Adipose tissue (tissue), 3 donors: ENCODE results near the gene POLR2F. TPM values are rescaled to one million over a fixed set of nuclear protein-coding genes. Genes with fewer than 3 reads are reported as not detected.

ENCODE experiments used
- H3K27ac ChIP-seq: one replicate; pipeline ENCODE4 v1.5.1; 2013; ENCODE audit warnings: low read depth, low read length
- WGBS, 3 donors: extraction: QIAGEN DNeasy Blood & Tissue Kit; methylation state at CpG; one replicate each; pipeline ENCODE4 v1.1.7; 2013; 5-methylcytosine and 5-hydroxymethylcytosine counted together
- polyA plus RNA-seq, 3 donors: library from polyadenylated mRNA; stranded (reverse); fragments of 200-250 nt; gene quantifications; one replicate each; pipeline ENCODE4 v1.2.3, GENCODE V29; 2013
- donor health status: healthy with polysubstance abuse.
- donor health status: Bipolar disorder and iron deficiency.
- donor health status: healthy.

Gene POLR2F
- polyA plus RNA-seq, 3 donors = 58.9 to 144 (median 134) TPM

DNA sequence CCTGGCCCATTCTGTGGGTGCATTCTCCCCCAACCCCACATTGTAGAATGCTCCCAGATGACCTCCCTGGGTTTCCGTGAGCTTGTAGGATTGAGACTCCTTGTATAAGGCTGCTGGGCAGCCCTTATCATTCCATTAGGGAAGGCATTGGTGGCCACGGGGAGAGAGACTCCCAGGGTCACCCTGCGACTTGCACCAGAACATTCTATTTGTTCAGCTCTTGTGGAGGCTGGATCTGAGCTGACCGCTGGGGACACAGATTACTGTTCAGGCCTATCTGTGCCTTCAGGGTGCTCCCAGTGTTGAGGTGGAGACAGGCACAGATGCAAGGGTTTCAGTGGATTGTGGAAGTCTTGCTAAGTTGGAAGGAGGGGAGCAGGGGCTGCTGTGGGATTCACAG is 29.6 kb upstream of the POLR2F start:
- H3K27ac ChIP-seq = no peak overlapping the region
- WGBS, 3 donors = 38 to 93% (median 89%) methylated on average over 4 of the region's 4 CpGs

DNA sequence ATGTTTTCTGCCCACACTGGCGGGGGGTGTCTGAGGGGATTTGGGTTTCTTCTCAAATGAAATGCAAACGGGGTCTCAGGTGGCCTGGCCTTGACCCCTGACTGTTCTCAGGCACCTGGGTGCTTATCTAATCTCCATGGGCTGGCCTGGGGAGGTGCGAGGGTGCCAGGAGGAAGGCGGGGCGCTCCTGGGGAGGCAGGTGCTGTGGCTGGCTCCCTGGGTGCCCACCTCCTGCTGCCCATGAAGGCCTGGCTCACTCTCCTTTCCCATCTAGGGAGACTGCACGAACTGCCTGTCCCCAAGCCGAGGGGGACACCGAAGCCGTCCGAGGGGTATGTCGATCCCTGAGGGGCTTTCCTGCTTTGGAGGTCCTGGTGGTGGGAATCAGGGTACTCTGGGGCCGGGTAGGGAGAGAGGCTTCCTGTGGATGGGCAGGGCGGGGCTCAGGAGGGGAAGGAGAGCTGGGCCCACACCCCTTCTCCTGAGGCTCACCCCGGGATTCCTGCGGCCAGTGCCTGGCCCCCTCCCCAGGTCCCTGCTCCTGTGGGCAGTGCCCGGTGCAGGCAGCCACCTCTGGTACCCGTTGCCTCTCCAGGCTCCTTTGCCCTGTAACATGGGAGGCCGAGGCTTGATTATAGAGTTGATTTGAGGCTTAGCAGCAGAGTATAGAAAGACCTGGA is 29.0 kb upstream of the POLR2F start:
- H3K27ac ChIP-seq = no peak overlapping the region
- WGBS, 3 donors = 65 to 90% (median 78%) methylated on average over 18 of the region's 18 CpGs

DNA sequence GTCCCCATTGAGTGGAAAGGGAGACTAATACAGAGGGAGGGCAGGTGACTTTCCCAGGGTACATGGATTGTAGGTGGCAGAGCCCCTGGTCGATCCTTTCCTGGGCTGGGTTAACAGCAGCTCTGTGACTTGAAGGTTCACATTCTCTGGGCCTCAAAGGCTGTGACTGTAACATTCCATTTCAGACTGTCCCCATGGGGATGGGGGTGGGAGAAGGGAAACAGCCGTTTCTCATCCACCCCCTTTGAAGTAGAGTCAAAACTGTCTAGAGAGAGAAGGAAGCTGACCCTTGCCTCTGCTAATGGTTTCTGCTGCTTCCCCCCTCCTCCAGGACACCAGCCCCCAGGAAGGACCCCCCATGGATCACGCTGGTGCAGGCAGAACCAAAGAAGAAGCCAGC is 28.2 kb upstream of the POLR2F start:
- WGBS, 3 donors = 46 to 64% (median 56%) methylated on average over 3 of the region's 3 CpGs

DNA sequence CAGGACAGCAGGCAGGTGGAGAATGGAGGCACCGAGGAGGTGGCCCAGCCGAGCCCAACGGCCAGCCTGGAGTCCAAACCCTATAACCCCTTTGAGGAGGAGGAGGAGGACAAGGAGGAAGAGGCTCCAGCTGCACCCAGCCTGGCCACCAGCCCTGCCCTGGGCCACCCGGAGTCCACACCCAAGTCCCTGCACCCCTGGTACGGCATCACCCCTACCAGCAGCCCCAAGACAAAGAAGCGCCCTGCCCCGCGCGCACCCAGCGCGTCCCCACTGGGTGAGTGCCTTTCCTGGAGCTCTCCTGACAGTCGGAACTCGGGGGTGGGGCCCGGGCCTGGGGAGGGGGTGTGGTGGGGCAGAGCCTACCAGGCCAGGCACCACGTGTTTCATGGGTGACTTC is 27.7 kb upstream of the POLR2F start:
- no peak overlapping the region for H3K27ac ChIP-seq
- WGBS, 3 donors = 85 to 95% (median 91%) methylated on average over 15 of the region's 15 CpGs

More for the DNA sequence above, 28.2 kb upstream of the POLR2F start:
- no peak overlapping the region for H3K27ac ChIP-seq

DNA sequence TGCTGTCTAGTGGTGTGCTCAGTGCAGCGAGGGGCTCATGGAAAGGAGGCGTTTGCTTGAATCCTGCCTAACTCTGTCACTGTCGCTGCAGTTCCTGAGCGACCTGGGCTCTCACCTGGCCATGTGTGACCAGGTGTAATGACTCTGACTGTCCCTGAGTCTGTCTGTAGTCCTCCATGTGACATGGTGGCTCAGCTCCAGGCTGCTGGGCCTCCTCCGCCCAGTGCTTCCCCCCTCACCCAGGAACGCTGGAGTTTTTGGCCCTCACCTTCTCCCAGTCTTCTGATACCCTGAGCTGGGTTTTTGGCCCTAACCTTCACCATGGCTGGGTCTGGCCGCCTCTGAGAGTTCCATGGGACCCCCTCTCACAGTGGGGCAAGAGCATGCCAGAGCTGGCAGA is 27.1 kb upstream of the POLR2F start:
- no peak overlapping the region for H3K27ac ChIP-seq
- 60 to 91% (median 90%) methylated on average over 7 of the region's 7 CpGs for WGBS, 3 donors

DNA sequence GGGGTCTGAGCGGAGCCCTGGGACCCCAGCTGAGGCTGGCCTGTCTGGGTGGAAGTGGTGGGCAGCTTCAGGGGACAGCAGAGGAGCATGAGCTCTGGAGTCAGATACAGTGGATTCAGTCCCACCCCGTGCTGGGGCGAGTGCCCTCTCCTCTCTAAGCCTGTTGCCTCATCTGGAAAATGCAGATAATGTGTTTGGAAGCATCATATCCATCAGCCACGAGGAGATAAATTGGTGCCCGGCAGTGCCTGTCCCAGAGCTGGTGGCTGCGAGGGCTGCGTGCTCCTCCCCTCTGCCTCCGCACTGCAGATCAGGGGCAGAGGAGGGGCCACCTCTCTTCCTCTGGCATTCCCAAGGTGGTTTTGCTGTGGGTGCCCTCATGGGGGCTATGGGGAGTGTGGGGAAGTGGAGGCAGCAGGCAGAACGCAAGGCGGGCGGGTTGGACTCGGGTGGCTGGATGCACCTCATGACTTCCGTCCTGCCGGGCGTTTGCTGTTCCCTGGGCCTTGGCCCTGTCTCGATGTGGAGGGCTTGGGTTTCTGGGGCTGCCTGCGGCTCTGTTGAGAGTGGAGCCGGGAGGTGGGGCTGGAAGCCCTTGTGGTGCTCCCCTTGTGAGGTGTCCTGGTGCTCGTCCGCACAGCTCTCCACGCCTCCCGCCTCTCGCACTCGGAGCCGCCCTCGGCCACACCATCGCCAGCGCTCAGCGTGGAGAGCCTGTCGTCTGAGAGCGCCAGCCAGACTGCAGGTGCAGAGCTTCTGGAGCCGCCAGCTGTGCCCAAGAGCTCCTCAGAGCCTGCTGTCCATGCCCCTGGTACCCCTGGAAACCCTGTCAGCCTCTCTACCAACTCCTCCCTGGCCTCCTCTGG is 26.5 kb upstream of the POLR2F start:
- no peak overlapping the region for H3K27ac ChIP-seq
- WGBS, 3 donors = 90 to 92% (median 92%) methylated on average over 29 to 32 of the region's 32 CpGs

DNA sequence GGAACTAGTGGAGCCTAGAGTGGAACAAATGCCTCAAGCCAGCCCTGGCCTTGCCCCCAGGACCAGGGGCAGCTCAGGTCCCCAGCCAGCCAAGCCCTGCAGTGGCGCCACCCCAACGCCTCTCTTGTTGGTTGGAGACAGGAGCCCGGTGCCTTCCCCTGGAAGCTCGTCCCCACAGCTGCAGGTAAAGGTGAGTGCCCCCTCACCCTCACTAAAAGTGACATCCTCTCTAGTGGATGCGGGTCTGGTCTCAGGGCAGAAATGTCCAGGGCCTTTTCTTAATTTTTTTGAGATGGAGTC is 25.9 kb upstream of the POLR2F start:
- WGBS, 3 donors = 93 to 95% (median 94%) methylated on average over 5 of the region's 5 CpGs
- no peak overlapping the region for H3K27ac ChIP-seq

DNA sequence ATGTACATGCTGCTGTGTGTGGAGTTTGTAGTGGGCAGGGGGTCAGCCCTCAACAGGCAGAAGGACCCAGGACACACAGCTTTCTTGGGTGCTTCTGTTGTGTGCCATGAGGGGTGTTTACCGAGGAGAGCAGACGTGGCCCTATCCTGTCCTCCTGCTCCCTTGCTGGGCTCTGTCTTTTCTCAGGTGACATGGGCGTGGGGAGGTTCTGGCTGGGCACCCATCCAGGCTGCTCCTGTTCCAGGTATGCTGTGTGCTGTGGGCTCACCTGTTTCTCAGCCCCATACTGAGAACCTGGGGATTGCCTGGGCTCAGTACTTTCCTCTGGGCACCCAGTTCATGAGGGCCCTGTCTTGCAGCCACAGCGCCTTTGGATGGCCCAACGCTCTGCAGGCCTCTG is 24.1 kb upstream of the POLR2F start:
- H3K27ac ChIP-seq = no peak overlapping the region
- WGBS, 3 donors = 56 to 95% (median 93%) methylated on average over 5 of the region's 5 CpGs

DNA sequence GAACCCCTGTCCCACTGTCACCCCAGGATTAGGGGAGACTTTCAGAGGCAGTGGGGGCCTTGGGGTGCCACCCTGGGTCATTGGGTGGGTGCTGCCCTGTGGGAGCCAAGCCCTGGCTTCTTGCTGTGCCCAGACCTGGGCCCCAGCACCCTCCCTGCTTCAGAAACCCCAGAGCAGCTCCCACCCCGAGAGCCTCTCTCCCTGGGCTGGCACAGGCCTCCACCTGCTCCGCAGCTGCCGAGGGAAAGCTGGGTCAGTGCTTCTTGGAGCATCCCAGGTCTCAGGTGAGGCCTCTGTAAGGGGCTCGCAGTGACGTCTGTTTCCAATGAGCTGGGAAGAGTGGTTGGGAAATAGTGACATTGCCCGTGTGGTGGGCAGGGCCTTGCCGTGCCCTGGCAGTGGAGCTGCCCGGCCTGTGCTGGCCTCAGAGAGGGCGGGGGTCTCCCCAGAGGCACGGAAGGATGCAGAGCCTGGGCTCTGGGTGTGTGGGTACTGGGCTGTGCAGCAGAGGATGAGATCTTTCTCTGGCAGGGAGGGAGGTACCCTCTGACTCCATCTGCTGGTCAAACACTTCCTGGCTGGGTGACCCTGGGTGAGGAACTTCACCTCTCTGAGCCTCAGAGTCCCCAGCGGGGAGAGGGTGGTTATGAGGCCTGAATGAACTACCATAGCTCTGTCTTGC is 23.1 kb upstream of the POLR2F start:
- 44 to 74% (median 64%) methylated on average over 11 of the region's 11 CpGs for WGBS, 3 donors
- no peak overlapping the region for H3K27ac ChIP-seq

DNA sequence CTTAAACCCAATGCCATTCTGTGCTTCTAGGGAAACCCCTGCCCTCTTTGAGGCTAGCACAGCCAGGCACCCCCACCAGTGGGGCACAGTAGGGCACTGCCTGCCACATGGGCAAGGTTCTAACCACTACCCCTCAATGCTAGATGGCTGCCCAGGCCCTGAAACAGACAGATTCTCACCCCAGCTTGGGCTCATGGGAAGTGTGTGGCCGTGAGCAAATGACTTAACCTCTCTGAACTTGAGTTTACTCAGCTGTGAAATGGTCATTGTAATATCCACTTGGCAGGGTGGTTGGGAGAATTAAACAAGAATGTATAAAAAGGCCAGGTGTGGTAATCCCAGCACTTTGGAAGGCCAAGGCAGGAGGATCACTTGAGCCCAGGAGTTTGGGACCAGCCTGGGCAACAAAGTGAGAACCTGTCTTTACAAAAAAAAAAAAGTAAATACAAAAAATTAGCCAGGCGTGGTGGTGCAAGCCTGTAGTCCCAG is 22.5 kb upstream of the POLR2F start:
- H3K27ac ChIP-seq = no peak overlapping the region
- 54 to 85% (median 73%) methylated on average over 2 of the region's 2 CpGs for WGBS, 3 donors

DNA sequence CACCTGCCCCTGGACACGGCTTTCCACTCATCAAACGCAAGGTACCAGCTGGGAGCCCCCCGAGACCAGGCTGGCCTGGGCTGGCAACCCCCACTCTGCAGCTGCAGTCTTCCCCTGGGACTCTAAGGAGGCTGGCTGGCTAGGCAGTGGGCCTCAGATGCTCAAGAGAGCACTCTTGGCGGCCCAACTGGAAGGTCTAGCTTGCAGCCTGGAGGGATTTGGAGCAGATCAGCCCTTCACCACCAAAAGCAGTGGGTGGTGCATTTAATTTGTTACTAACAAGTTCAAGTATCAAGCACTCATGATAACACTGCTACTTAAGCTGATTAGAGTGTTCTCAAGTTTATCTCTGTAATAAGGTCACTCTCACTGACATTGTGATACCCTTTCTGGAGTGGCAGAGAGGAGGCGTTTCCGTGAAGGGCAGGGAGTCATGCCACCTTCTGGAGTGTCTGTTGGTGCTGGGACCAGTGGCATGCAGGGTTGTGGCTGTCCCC is 21.6 kb upstream of the POLR2F start:
- 50 to 93% (median 92%) methylated on average over 6 of the region's 6 CpGs for WGBS, 3 donors
- no peak overlapping the region for H3K27ac ChIP-seq

DNA sequence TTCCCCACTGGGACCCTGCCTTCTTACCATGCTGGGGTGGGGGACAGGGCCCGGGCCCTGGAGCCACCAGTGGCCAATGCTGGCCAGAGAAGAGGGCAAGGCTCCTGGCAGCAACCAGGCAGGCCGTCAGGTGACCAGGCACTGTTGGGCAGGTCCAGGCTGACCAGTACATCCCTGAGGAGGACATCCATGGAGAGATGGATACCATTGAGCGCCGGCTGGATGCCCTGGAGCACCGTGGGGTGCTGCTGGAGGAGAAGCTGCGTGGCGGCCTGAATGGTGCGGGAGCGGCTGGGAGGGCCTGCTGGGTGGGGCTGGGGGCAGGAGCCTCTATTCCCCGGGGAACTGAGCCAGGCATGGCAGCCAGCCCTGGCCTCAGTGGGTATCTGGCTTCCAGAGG is 21.1 kb upstream of the POLR2F start:
- no peak overlapping the region for H3K27ac ChIP-seq
- WGBS, 3 donors = 82 to 91% (median 85%) methylated on average over 10 of the region's 10 CpGs

DNA sequence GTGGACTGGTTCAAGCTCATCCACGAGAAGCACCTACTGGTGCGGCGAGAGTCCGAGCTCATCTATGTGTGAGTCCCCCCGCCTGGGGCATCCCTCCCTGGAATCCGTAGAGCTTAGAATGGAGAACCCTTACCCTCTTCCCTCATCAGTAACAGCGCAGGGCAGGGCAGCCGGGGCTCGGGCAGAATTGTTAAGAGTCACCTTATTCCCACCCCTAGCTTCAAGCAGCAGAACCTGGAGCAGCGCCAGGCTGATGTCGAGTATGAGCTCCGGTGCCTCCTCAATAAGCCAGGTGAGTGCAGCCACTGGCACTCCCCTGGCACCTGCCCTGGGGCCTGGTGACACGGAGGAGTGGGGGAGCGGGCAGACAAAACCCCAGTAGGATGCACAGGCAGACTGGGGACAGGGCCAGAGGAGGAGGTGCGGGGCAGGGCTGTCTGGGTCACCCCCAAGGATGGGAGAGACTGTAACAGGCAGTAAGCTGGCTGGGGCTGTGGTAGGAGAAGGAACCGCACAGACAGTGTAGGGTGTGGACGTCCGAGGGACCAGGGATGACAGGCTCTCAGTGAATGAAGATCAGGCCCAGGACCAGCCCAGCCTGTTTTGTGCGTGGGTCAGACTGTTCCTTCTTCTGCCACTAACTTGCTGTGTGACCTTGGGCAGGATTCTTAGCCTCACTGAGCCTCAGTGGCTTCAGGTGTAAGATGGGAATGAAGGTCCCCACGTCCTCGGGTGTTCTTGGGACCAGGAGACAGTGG is 20.5 kb upstream of the POLR2F start:
- WGBS, 3 donors = 71 to 82% (median 79%) methylated on average over 20 to 21 of the region's 21 CpGs
- H3K27ac ChIP-seq = no peak overlapping the region

DNA sequence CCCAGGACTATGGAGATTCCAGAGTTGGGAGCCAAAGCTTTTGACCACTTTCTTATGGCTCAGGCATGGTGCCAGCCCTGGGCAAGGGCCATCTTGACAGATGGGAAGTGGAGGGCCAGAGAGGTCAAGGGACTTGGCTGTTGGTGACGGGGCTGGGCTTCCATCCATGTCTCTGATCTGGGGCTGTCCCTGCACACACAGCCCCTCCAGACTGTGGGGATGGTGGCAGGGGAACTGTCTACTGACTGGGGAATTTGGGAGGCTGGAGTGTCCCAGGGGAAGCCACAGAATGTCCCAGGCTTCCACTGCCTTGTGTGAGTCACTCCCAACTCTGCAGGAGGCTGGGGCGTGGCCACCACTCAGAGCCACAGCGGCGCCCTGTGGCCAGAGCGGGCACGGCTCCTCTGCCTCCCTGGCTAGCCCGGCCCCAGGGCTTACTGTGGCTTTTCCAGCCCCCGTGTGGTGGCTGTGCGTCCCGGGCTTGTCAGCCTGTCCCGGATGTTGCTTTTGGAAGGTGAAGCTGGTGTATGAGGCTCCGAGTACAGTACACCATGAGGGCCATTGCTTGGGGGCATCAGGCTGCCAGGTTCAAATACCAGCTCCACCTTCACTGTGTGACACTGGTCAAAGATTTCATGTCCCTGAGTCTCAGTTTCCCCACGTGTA is 19.7 kb upstream of the POLR2F start:
- WGBS, 3 donors = 7 to 10% (median 8%) methylated on average over 13 of the region's 13 CpGs
- no peak overlapping the region for H3K27ac ChIP-seq

DNA sequence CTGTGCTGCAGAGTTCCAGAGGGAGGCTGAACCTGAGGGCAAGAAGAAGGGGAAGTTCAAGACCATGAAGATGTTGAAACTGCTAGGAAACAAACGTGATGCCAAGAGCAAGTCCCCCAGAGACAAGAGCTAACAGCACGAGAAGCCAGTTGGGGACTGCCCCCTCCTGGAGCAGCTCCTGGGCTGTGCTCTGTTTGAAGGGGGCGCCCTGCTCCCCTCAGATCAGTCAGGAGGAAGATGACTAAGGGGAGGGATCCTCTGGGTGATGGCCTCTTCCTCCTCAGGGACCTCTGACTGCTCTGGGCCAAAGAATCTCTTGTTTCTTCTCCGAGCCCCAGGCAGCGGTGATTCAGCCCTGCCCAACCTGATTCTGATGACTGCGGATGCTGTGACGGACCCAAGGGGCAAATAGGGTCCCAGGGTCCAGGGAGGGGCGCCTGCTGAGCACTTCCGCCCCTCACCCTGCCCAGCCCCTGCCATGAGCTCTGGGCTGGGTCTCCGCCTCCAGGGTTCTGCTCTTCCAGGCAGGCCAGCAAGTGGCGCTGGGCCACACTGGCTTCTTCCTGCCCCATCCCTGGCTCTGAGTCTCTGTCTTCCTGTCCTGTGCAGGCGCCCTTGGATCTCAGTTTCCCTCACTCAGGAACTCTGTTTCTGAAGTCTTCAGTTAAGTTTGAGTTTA is 12.7 kb upstream of the POLR2F start:
- no peak overlapping the region for H3K27ac ChIP-seq
- 53 to 77% (median 63%) methylated on average over 12 of the region's 12 CpGs for WGBS, 3 donors

DNA sequence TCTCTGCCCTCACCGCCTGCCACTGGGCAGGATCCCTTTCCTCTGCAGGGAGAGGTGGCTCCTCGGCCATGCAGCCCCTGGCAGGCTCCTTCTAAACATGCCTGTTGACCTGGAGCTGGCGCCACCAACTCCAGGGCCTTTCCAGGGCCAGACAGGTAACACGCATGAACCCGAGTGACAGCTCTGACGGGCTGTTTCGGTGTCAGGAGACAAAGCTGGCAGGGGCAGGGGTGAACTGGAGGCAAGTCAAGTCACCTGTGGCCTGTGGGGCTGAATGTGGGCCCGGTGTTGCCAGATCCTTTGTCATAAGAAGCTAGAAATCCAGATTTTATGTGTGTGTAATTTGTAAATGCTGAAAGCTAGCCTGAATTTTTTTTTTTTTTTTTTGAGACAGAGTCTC is 11.4 kb upstream of the POLR2F start:
- H3K27ac ChIP-seq = no peak overlapping the region
- WGBS, 3 donors = 94 to 97% (median 95%) methylated on average over 8 of the region's 8 CpGs

DNA sequence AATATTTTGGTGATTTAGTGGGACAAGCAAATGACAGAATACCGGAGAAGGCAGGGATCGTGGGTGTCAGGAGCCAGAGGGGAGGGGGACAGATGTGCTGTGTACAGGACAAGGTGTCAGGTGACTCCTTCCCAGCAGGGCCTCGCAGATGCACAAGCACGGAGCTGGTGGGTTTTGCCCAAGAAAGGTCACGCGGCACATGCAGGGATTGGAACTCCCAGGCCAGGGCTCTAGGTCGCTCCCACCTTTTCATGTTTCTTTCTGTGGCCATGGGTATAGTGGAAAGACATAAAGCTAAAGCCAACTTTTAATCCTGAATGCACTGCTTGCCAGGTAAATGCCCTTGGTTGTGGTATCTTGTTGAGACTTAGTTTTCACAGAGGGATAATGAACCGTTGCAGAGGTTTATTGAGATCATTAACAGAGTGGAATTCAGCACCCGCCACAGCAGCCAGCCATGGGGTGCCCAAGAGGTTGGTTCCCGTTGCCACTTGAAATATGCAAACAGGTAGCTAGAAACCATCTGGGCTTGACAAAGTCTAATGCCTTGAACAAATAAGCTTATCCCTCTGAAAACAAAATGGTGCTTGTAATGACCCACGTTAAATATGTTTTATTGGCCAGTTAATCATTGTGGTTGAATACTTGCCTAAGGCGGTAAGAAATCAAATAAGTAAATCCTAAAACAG is 10.2 kb upstream of the POLR2F start:
- no peak overlapping the region for H3K27ac ChIP-seq
- WGBS, 3 donors = 77 to 93% (median 88%) methylated on average over 12 of the region's 12 CpGs
